Adipose tissue (tissue), 3 donors: ENCODE data around the gene KRAS. TPM values are rescaled to one million over a fixed set of nuclear protein-coding genes. Genes with fewer than 3 reads are reported as not detected.
"Not testable (repeated sequence)": the region's sequence is repeated elsewhere in the genome, so short reads cannot be mapped to it uniquely, and the experiment has no call there.

Experiments used
- H3K27ac ChIP-seq: one replicate; pipeline ENCODE4 v1.5.1; 2013; ENCODE audit warnings: low read depth, low read length
- WGBS, 3 donors: extraction: QIAGEN DNeasy Blood & Tissue Kit; methylation state at CpG; one replicate each; pipeline ENCODE4 v1.1.7; 2013; 5-methylcytosine and 5-hydroxymethylcytosine counted together
- polyA plus RNA-seq, 3 donors: library from polyadenylated mRNA; stranded (reverse); fragments of 200-250 nt; gene quantifications; one replicate each; pipeline ENCODE4 v1.2.3, GENCODE V29; 2013
- donor health status: healthy with polysubstance abuse.
- donor health status: Bipolar disorder and iron deficiency.
- donor health status: healthy.

Gene KRAS
- polyA plus RNA-seq, result 1 to 10 TPM; 5.0 to 9.7 (median 8.1) TPM

GRCh38 chr12:25250744-25251730 is at the start of gene KRAS:
Gene KRAS, minus strand, starts transcription at chr12:25250929.
- 0 to 1% (median 0%) methylated on average over 80 to 104 of the region's 105 CpGs for WGBS, 3 donors
- peak within 1 kb of the TSS; percentile 83 for H3K27ac ChIP-seq

- H3K27ac ChIP-seq, result no peak overlapping the region
These were observed 45.7 kb upstream of the KRAS start for GRCh38 chr12:25296381-25296780.

- no peak overlapping the region for H3K27ac ChIP-seq
- WGBS, 3 donors, result 87 to 89% (median 88%) methylated on average over 2 of the region's 2 CpGs
These were observed 44.6 kb upstream of the KRAS start for GRCh38 chr12:25295361-25295760.

GRCh38 chr12:25293653-25294052 is 42.9 kb upstream of the KRAS start:
- 86 to 95% (median 91%) methylated on average over 2 of the region's 2 CpGs for WGBS, 3 donors

GRCh38 chr12:25292810-25293221 is 42.1 kb upstream of the KRAS start:
- WGBS, 3 donors, result 49 to 89% (median 52%) methylated on average over 5 of the region's 5 CpGs

More at GRCh38 chr12:25293653-25294052, 42.9 kb upstream of the KRAS start:
- no peak overlapping the region for H3K27ac ChIP-seq

GRCh38 chr12:25287610-25288009 is 36.9 kb upstream of the KRAS start:
- H3K27ac ChIP-seq, result no peak overlapping the region
- 82 to 86% (median 85%) methylated on average over 2 of the region's 2 CpGs for WGBS, 3 donors

More at GRCh38 chr12:25292810-25293221, 42.1 kb upstream of the KRAS start:
- H3K27ac ChIP-seq, result not testable (repeated sequence)

- no peak overlapping the region for H3K27ac ChIP-seq
These were observed 36.1 kb upstream of the KRAS start for GRCh38 chr12:25286837-25287236.

GRCh38 chr12:25284024-25284423 is 33.3 kb upstream of the KRAS start:
- WGBS, 3 donors, result 94 to 97% (median 96%) methylated on average over 4 of the region's 4 CpGs
- H3K27ac ChIP-seq, result no peak overlapping the region

GRCh38 chr12:25283006-25283405 is 32.3 kb upstream of the KRAS start:
- no peak overlapping the region for H3K27ac ChIP-seq
- 75 to 87% (median 77%) methylated on average over 3 of the region's 3 CpGs for WGBS, 3 donors

- no peak overlapping the region for H3K27ac ChIP-seq
These were observed 29.4 kb upstream of the KRAS start for GRCh38 chr12:25280082-25280481.

- 92 to 94% (median 93%) methylated on average over 6 of the region's 6 CpGs for WGBS, 3 donors
- no peak overlapping the region for H3K27ac ChIP-seq
These were observed 27.5 kb upstream of the KRAS start for GRCh38 chr12:25278269-25278668.

- H3K27ac ChIP-seq, result no peak overlapping the region
- 77 to 92% (median 90%) methylated on average over 4 of the region's 4 CpGs for WGBS, 3 donors
These were observed 25.6 kb upstream of the KRAS start for GRCh38 chr12:25276199-25276937.

GRCh38 chr12:25271486-25272098 is 20.9 kb upstream of the KRAS start:
- 65 to 80% (median 78%) methylated on average over 4 of the region's 4 CpGs for WGBS, 3 donors

GRCh38 chr12:25269701-25270100 is 19.0 kb upstream of the KRAS start:
- H3K27ac ChIP-seq, result no peak overlapping the region
- WGBS, 3 donors, result 75 to 89% (median 85%) methylated on average over 2 of the region's 2 CpGs

More at GRCh38 chr12:25271486-25272098, 20.9 kb upstream of the KRAS start:
- H3K27ac ChIP-seq, result no peak overlapping the region

GRCh38 chr12:25266497-25266896 is 15.8 kb upstream of the KRAS start:
- H3K27ac ChIP-seq, result no peak overlapping the region

GRCh38 chr12:25264862-25265261 is 14.1 kb upstream of the KRAS start:
- no peak overlapping the region for H3K27ac ChIP-seq
- WGBS, 3 donors, result 79 to 86% (median 80%) methylated on average over 1 of the region's 1 CpG

- 0 to 46% (median 35%) methylated on average over 1 of the region's 1 CpG for WGBS, 3 donors
- no peak overlapping the region for H3K27ac ChIP-seq
These were observed 13.4 kb upstream of the KRAS start for GRCh38 chr12:25264114-25264513.

GRCh38 chr12:25263594-25263993 is 12.9 kb upstream of the KRAS start:
- H3K27ac ChIP-seq, result no peak overlapping the region
- WGBS, 3 donors, result 90 to 95% (median 92%) methylated on average over 4 of the region's 4 CpGs
